ENCODE results near the gene FRMD4A. TPM values are rescaled to one million over a fixed set of nuclear protein-coding genes. Genes with fewer than 3 reads are reported as not detected.

The FRMD4A gene
- total and polyA plus RNA-seq, 10 of the 15 experiments (the other 5 are each of a cell fraction or from before 2014, with no cell fraction given) = 17.8 to 75.2 (median 39.1) TPM

- peaks cover 8 to 31% of the 10 kb centered on the region in 2 experiments for H3K36me3 ChIP-seq (ENCODE audit: control insufficient read depth in 2 of 2, insufficient read depth in 2 of 2, low read length in 1 of 2)
- H2AFZ ChIP-seq (ENCODE audit: control insufficient read depth, low read depth, low read length) = no peak overlapping the region
- H3K4me1 ChIP-seq (ENCODE audit: control insufficient read depth, insufficient read depth, low read length) = no peaks in the 10 kb centered on the region
- CTCF ChIA-PET = interaction anchor here (2.4 kb wide), 1 partner anchor 13 kb away, joined by 8 read pairs; no protein-coding TSS in a partner anchor
- H3K9me3 ChIP-seq (replicated peaks; ENCODE audit: control insufficient read depth, insufficient read depth, low read length) = no peaks in the 10 kb centered on the region
- RAD21 ChIA-PET (ENCODE audit: unreplicated experiment) = no interaction called here
- DNase-seq (ENCODE audit: low read depth, low spot score) (no peak), FAIRE-seq (no peak), ATAC-seq (no peak)
- intact Hi-C loops (cut with micrococcal nuclease; ENCODE audit: unreplicated experiment) = no loop called here
- SMC1A ChIA-PET (ENCODE audit: uncharacterized antibody, unreplicated experiment) = no interaction called here
- H3K4me3 ChIP-seq = no peak overlapping the region
- WGBS (ENCODE audit: insufficient coverage, insufficient replicate concordance, low lambda C conversion rate, missing lambda C conversion rate) = 80% methylated on average over 8 of the region's 8 CpGs
- in situ Hi-C loops (cut with MboI) = no loop called here
- no peak overlapping the region for H3K4me2 ChIP-seq (ENCODE audit: control insufficient read depth, insufficient read depth)
- no peak overlapping the region for H3K9ac ChIP-seq (ENCODE audit: control insufficient read depth, insufficient read depth, low read length)
- BruUV-seq (replicated peaks) = no TSS peak
- H3K27ac ChIP-seq (ENCODE audit: control insufficient read depth, insufficient read depth) = no peak overlapping the region
- no peaks in the 10 kb centered on the region; the same call in 1 of the 2 replicates for H4K20me1 ChIP-seq (ENCODE audit: control insufficient read depth, insufficient read depth)
- POLR2A ChIA-PET = interaction anchor here (0.6 kb wide), 1 partner anchor 38 kb away, joined by 4 read pairs; no protein-coding TSS in a partner anchor
- TF ChIP-seq TCF7 (IDR thresholded peaks at IDR 0.05; ENCODE audit: borderline replicate concordance) = no peak
- TF ChIP-seq LARP7 (IDR thresholded peaks at IDR 0.05) = no peak
- no peak for TF ChIP-seq ZBTB40 (IDR thresholded peaks at IDR 0.05; ENCODE audit: borderline replicate concordance)
- TF ChIP-seq, protein P1, sequence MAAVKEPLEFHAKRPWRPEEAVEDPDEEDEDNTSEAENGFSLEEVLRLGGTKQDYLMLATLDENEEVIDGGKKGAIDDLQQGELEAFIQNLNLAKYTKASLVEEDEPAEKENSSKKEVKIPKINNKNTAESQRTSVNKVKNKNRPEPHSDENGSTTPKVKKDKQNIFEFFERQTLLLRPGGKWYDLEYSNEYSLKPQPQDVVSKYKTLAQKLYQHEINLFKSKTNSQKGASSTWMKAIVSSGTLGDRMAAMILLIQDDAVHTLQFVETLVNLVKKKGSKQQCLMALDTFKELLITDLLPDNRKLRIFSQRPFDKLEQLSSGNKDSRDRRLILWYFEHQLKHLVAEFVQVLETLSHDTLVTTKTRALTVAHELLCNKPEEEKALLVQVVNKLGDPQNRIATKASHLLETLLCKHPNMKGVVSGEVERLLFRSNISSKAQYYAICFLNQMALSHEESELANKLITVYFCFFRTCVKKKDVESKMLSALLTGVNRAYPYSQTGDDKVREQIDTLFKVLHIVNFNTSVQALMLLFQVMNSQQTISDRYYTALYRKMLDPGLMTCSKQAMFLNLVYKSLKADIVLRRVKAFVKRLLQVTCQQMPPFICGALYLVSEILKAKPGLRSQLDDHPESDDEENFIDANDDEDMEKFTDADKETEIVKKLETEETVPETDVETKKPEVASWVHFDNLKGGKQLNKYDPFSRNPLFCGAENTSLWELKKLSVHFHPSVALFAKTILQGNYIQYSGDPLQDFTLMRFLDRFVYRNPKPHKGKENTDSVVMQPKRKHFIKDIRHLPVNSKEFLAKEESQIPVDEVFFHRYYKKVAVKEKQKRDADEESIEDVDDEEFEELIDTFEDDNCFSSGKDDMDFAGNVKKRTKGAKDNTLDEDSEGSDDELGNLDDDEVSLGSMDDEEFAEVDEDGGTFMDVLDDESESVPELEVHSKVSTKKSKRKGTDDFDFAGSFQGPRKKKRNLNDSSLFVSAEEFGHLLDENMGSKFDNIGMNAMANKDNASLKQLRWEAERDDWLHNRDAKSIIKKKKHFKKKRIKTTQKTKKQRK (IDR thresholded peaks at IDR 0.05; ENCODE audit: low read depth, low read length) = no peak
- TF ChIP-seq STAT1 (conservative IDR thresholded peaks at IDR 0.05) = no peak
- TF ChIP-seq TAF1 (IDR thresholded peaks at IDR 0.05; ENCODE audit: borderline replicate concordance, low read depth, low read length) = no peak
- no peak for TF ChIP-seq TARDBP (IDR thresholded peaks at IDR 0.05; ENCODE audit: borderline replicate concordance)
- no peak for TF ChIP-seq BHLHE40 (IDR thresholded peaks at IDR 0.05; ENCODE audit: borderline replicate concordance in 1 of 2, low read depth in 2 of 2, low read length in 1 of 2)
- TF ChIP-seq GATAD2B (conservative IDR thresholded peaks at IDR 0.05; ENCODE audit: low read depth) = no peak
- TF ChIP-seq E2F8 (IDR thresholded peaks at IDR 0.05; ENCODE audit: low read depth, partially characterized antibody) = no peak
- H3K79me2 ChIP-seq (ENCODE audit: control insufficient read depth, insufficient read depth, low read length) = no peaks in the 10 kb centered on the region
- no peaks in the 10 kb centered on the region for H3K27me3 ChIP-seq (replicated peaks in 1 of 2; ENCODE audit: control insufficient read depth in 2 of 2, insufficient read depth in 2 of 2, low read length in 1 of 2)
Observed at GRCh38 chr10:13673156-13673555, 657.6 kb downstream of the FRMD4A start.

All from GM12878 (cell line).